GM12874 (cell line): ENCODE data around the gene MORN4.

Experiments
- CTCF ChIP-seq: IDR thresholded peaks from 2 replicates; pipeline ENCODE4 v1.5.1; 2011; ENCODE audit warnings: low read depth, mild to moderate bottlenecking, control low read depth, low read length, moderate library complexity; ENCODE audit not compliant: insufficient read depth

Gene MORN4

GRCh38 chr10:97566336-97566996, 66.8 kb downstream of the MORN4 start:
- no peak for TF ChIP-seq CTCF

GRCh38 chr10:97564776-97565175, 68.5 kb downstream of the MORN4 start:
- no peak for TF ChIP-seq CTCF
